ENCODE data around the gene HDAC8.

Gene HDAC8

DNA sequence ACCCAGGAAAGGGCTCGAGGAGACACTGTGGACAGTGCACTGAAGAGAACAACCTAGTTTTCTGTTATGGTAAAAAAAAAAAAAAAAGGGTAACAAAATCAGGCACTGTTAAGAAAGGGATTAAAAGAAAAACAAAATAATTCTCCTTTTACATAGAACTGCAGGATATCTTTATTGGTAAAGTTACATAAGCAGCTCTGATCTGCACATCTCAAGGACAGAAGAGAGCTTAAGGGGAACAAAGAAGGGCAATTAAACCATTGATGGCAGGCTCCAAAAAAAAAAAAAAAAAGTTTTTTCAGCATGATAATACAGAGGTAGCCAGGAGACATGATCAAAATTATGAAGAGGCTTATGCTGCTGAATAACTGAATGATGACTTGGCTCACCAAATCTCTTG lies 85.0 kb downstream of the HDAC8 start:
- peaks cover 38% of the 10 kb centered on the region for H3K36me3 Mint-ChIP-seq (ENCODE audit: low read depth)
- H3K4me3 Mint-ChIP-seq: no peak overlapping the region
- no peak overlapping the region for H3K27ac Mint-ChIP-seq
- H3K27me3 Mint-ChIP-seq (ENCODE audit: low read depth): no peaks in the 10 kb centered on the region
- no peak for DNase-seq (ENCODE audit: low spot score)
- H3K9me3 Mint-ChIP-seq: no peaks in the 10 kb centered on the region
- H3K4me1 Mint-ChIP-seq (ENCODE audit: low read depth): peaks cover 1% of the 10 kb centered on the region

- H3K36me3 Mint-ChIP-seq (ENCODE audit: low read depth): peaks cover 5% of the 10 kb centered on the region
- DNase-seq (ENCODE audit: low spot score): no peak
- no peak overlapping the region for H3K4me3 Mint-ChIP-seq
- H3K9me3 Mint-ChIP-seq: no peaks in the 10 kb centered on the region
- H3K27ac Mint-ChIP-seq: no peak overlapping the region
- no peaks in the 10 kb centered on the region for H3K27me3 Mint-ChIP-seq (ENCODE audit: low read depth)
- no peaks in the 10 kb centered on the region for H3K4me1 Mint-ChIP-seq (ENCODE audit: low read depth)
These were observed 93.0 kb downstream of the HDAC8 start for GRCh38 chrX:72479324-72480274.

DNA sequence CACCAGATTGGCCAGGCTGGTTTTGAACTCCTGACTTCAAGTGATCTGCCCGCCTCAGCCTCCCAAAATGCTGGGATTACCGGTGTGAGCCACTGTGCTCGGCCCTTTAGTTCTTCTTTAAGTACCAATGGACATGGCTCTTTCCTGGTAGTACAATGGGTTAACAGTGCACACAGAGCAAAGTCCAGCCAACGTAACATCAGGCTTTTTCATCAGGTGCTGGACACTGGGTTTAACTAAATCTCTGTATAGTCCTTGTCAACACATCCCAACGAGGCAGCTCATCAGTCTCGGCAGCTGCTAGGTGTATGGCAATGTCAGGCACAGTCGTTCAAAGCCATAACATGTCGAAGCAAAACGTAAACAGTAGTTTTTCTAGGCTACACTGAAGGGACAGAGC lies 93.8 kb downstream of the HDAC8 start:
- Mint-ChIP-seq H3K9me3 (no peaks in the 10 kb centered on the region), H3K36me3 (ENCODE audit: low read depth) (peaks cover 5% of the 10 kb centered on the region), H3K27me3 (ENCODE audit: low read depth) (no peaks in the 10 kb centered on the region), H3K4me1 (ENCODE audit: low read depth) (no peaks in the 10 kb centered on the region), H3K27ac (no peak overlapping the region), H3K4me3 (no peak overlapping the region)
- DNase-seq (ENCODE audit: low spot score): no peak

DNA sequence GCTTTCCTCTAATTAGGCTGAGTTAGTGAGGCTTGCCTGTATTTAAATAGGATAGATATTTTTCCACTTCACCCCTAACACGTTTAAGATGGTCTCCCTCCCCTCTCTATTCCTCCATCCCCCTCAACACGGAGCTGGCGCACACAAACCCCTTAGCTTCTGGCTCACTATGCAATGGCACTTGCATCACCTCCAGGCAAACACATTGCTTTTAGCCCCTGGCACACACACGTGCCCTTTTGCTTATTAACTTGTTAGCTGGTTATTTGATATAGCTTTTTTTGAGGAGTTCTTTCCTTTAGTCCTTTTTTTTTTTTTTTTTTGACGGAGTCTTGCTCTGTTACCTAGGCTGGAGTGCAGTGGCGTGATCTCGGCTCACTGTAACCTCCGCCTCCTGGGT lies 94.3 kb downstream of the HDAC8 start:
- H3K36me3 Mint-ChIP-seq (ENCODE audit: low read depth): peaks cover 3% of the 10 kb centered on the region
- H3K27me3 Mint-ChIP-seq (ENCODE audit: low read depth): no peaks in the 10 kb centered on the region
- H3K4me1 Mint-ChIP-seq (ENCODE audit: low read depth): no peaks in the 10 kb centered on the region
- no peaks in the 10 kb centered on the region for H3K9me3 Mint-ChIP-seq
- DNase-seq (ENCODE audit: low spot score): no peak
- no peak overlapping the region for H3K27ac Mint-ChIP-seq
- H3K4me3 Mint-ChIP-seq: no peak overlapping the region

GRCh38 chrX:72477781-72478181 lies 94.9 kb downstream of the HDAC8 start:
- Mint-ChIP-seq H3K27ac (no peak overlapping the region), H3K9me3 (no peaks in the 10 kb centered on the region), H3K4me1 (ENCODE audit: low read depth) (no peaks in the 10 kb centered on the region), H3K36me3 (ENCODE audit: low read depth) (no peaks in the 10 kb centered on the region), H3K27me3 (ENCODE audit: low read depth) (no peaks in the 10 kb centered on the region), H3K4me3 (no peak overlapping the region)
- DNase-seq (ENCODE audit: low spot score): no peak

DNA sequence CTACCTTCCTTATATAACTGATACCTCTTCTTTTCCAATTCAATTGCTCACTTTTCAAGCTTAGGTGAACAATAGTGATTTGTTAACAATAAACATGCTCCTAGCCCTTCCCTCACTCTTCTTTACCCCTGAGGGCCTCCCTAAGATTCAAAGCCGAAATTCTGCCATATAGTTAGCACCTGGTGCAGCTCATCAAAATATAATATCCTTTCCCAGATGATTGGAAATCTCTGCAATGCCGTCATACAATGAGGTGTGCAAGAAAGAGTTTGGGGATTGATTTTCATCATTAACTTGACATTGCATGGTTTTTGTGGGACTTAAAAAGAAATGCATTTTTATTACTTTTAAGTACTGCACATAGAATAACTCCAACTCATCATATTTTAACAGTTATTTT lies 95.3 kb downstream of the HDAC8 start:
- Mint-ChIP-seq H3K27ac (no peak overlapping the region), H3K27me3 (ENCODE audit: low read depth) (no peaks in the 10 kb centered on the region), H3K4me3 (no peak overlapping the region), H3K4me1 (ENCODE audit: low read depth) (no peaks in the 10 kb centered on the region), H3K36me3 (ENCODE audit: low read depth) (peaks cover under 1% of the 10 kb centered on the region), H3K9me3 (no peaks in the 10 kb centered on the region)
- no peak for DNase-seq (ENCODE audit: low spot score)

DNA sequence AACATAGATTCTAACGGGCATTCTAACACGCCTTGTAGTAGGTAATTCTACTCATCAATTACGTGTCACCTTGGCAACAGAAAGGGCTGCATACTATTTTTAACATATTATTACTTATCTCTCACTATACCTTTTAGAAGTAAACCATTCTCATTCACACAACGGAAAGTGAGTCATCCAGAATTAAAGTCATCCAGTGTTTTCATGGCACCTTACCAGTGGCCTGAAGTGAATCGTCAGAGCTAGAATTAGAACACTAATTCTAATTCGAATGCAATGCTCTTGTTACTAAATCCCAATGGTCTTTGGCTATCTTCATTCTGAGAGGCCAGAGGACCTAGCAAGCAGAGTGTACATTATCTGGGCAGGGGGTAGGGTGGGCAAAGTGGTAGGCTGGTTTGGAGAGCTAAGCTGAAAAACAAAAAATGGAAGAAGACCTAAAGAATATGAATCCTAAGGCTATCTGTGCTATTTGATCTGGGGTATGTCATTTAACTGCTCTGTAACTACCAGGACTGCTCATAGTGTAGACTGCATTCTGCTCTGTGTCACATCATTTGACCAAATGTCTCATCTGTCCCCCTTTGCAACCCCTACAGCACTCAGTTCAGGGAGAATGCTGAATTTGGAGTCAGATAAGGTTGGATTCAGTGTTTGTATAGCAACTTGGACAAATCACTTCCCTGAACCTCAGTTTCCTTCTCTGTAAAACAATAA lies 96.5 kb downstream of the HDAC8 start:
- H3K4me1 Mint-ChIP-seq (ENCODE audit: low read depth): no peaks in the 10 kb centered on the region
- H3K27me3 Mint-ChIP-seq (ENCODE audit: low read depth): no peaks in the 10 kb centered on the region
- H3K4me3 Mint-ChIP-seq: no peak overlapping the region
- H3K27ac Mint-ChIP-seq: no peak overlapping the region
- no peaks in the 10 kb centered on the region for H3K9me3 Mint-ChIP-seq
- DNase-seq (ENCODE audit: low spot score): no peak
- H3K36me3 Mint-ChIP-seq (ENCODE audit: low read depth): peaks cover 2% of the 10 kb centered on the region

- DNase-seq (ENCODE audit: low spot score): no peak
- no peak overlapping the region for H3K4me3 Mint-ChIP-seq
These were observed 97.3 kb downstream of the HDAC8 start for GRCh38 chrX:72475338-72475737.

GRCh38 chrX:72470532-72471223 lies 102.0 kb downstream of the HDAC8 start:
- DNase-seq (ENCODE audit: low spot score): no peak
- Mint-ChIP-seq H3K4me1 (ENCODE audit: low read depth) (no peaks in the 10 kb centered on the region), H3K36me3 (ENCODE audit: low read depth) (peaks cover 16% of the 10 kb centered on the region), H3K27me3 (ENCODE audit: low read depth) (no peaks in the 10 kb centered on the region), H3K9me3 (no peaks in the 10 kb centered on the region), H3K27ac (no peak overlapping the region), H3K4me3 (no peak overlapping the region)

More at GRCh38 chrX:72475338-72475737, 97.3 kb downstream of the HDAC8 start:
- Mint-ChIP-seq H3K27me3 (ENCODE audit: low read depth) (no peaks in the 10 kb centered on the region), H3K9me3 (no peaks in the 10 kb centered on the region), H3K27ac (no peak overlapping the region), H3K36me3 (ENCODE audit: low read depth) (peaks cover 7% of the 10 kb centered on the region), H3K4me1 (ENCODE audit: low read depth) (no peaks in the 10 kb centered on the region)

DNA sequence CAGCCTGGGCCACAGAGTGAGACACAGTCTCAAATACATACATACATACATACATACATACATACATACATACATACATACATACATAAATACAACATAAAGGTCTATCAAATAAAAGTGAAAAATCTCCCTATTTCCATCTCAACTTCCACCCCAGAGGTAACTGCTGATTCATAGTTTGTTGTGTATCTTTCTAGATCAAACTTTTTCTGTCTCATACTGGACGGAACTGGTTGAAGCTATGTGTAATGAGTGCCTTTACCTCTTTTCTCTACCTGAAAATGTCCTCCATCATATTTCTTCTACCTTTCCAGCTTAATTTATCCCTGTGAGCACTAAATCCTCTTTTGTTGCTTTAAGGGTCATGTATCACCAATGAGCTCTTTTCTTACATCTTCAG lies 102.5 kb downstream of the HDAC8 start:
- H3K4me3 Mint-ChIP-seq: no peak overlapping the region
- H3K27me3 Mint-ChIP-seq (ENCODE audit: low read depth): no peaks in the 10 kb centered on the region
- H3K4me1 Mint-ChIP-seq (ENCODE audit: low read depth): no peaks in the 10 kb centered on the region
- peaks cover 16% of the 10 kb centered on the region for H3K36me3 Mint-ChIP-seq (ENCODE audit: low read depth)
- H3K27ac Mint-ChIP-seq: no peak overlapping the region
- no peaks in the 10 kb centered on the region for H3K9me3 Mint-ChIP-seq
- DNase-seq (ENCODE audit: low spot score): no peak

GRCh38 chrX:72468607-72469006 lies 104.0 kb downstream of the HDAC8 start:
- H3K9me3 Mint-ChIP-seq: no peaks in the 10 kb centered on the region
- H3K4me3 Mint-ChIP-seq: no peak overlapping the region
- no peaks in the 10 kb centered on the region for H3K4me1 Mint-ChIP-seq (ENCODE audit: low read depth)
- H3K27me3 Mint-ChIP-seq (ENCODE audit: low read depth): no peaks in the 10 kb centered on the region
- peaks cover 18% of the 10 kb centered on the region for H3K36me3 Mint-ChIP-seq (ENCODE audit: low read depth)
- no peak for DNase-seq (ENCODE audit: low spot score)
- H3K27ac Mint-ChIP-seq: no peak overlapping the region

GRCh38 chrX:72467135-72467534 lies 105.5 kb downstream of the HDAC8 start:
- H3K4me1 Mint-ChIP-seq (ENCODE audit: low read depth): no peaks in the 10 kb centered on the region
- no peak overlapping the region for H3K27ac Mint-ChIP-seq
- peaks cover 17% of the 10 kb centered on the region for H3K36me3 Mint-ChIP-seq (ENCODE audit: low read depth)
- DNase-seq (ENCODE audit: low spot score): no peak
- no peaks in the 10 kb centered on the region for H3K27me3 Mint-ChIP-seq (ENCODE audit: low read depth)
- H3K4me3 Mint-ChIP-seq: no peak overlapping the region
- no peaks in the 10 kb centered on the region for H3K9me3 Mint-ChIP-seq

- no peaks in the 10 kb centered on the region for H3K4me1 Mint-ChIP-seq (ENCODE audit: low read depth)
- no peaks in the 10 kb centered on the region for H3K9me3 Mint-ChIP-seq
- H3K36me3 Mint-ChIP-seq (ENCODE audit: low read depth): peaks cover 19% of the 10 kb centered on the region
- DNase-seq (ENCODE audit: low spot score): no peak
- no peak overlapping the region for H3K4me3 Mint-ChIP-seq
- no peaks in the 10 kb centered on the region for H3K27me3 Mint-ChIP-seq (ENCODE audit: low read depth)
- H3K27ac Mint-ChIP-seq: no peak overlapping the region
These were observed 106.2 kb downstream of the HDAC8 start for GRCh38 chrX:72466493-72466892.

DNA sequence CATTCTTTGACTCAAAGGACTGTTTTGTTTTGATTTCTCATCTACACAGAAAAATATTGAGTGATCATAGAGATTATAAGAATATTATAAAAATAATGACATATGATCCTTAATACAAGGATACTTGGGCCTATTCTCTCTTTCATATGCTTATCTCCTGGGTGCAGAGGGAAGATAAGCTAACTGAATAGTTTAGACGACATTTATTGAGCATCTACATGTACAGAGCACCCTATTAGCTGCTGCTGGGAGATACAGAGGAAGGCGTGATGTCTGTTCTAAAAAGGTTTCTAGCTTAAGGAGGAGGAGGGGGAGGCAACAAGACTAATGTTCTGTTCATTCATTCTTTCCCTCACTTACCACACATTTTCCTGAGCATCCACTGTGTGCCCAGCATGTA lies 106.8 kb downstream of the HDAC8 start:
- no peak overlapping the region for H3K4me3 Mint-ChIP-seq
- no peak for DNase-seq (ENCODE audit: low spot score)
- no peak overlapping the region for H3K27ac Mint-ChIP-seq
- no peaks in the 10 kb centered on the region for H3K9me3 Mint-ChIP-seq
- no peaks in the 10 kb centered on the region for H3K27me3 Mint-ChIP-seq (ENCODE audit: low read depth)
- peaks cover 18% of the 10 kb centered on the region for H3K36me3 Mint-ChIP-seq (ENCODE audit: low read depth)
- H3K4me1 Mint-ChIP-seq (ENCODE audit: low read depth): no peaks in the 10 kb centered on the region

Measured in T-helper 2 cell treated with Interferon-gamma antibody and Interleukin-4, amounts not matched to agents 5 μg/mL and 100 μg/mL, for 36 hours (primary cell).